HEK293T (cell line): ENCODE data around the gene GLYATL3.

ENCODE experiments used
- NFRKB ChIP-seq: fragments of 450-650 bp; IDR thresholded peaks from 2 replicates; pipeline ENCODE4 v1.6.1; 2016; ENCODE audit warnings: mild to moderate bottlenecking, moderate library complexity
- TARDBP ChIP-seq: fragments of 450-650 bp; IDR thresholded peaks from 2 replicates; pipeline ENCODE4 v1.6.1; 2016
- ZNF384 ChIP-seq: fragments of 450-650 bp; IDR thresholded peaks from 2 replicates; pipeline ENCODE4 v1.6.1; 2016

DNA sequence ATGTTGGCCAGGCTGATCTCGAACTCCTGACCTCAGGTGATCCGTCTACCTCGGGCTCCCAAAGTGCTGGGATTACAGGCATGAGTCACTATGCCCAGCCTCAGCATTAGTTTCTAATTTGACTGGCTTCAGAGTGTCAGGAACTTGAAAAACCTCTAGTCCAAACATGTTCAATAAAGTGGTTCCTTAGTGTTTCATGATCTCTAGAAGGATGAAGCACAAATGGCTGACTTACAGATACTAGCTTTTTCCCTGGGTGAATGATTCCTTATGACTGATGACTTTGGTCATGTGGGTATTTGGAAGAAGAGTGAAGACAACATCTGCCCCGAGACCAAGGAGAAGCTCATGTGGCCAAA is 16.4 kb downstream of the GLYATL3 start:
- no peak for TF ChIP-seq ZNF384
- TF ChIP-seq NFRKB = no peak
- TF ChIP-seq TARDBP = no peak
